CD4-positive, CD25-positive, alpha-beta regulatory T cell (primary cell): ENCODE data around the gene SELENOI. TPM values are rescaled to one million over a fixed set of nuclear protein-coding genes. Genes with fewer than 3 reads are reported as not detected.

ENCODE experiments used
- ATAC-seq, 2 donors: fragments of 150-1000 bp; cut with Tn5 transposase; one replicate each; pipeline ENCODE4 v1.10.0; 2021; ENCODE audit warnings: low read depth in 2 of 2, moderate number of reproducible peaks in 2 of 2, moderate library complexity in 1 of 2
- DNase-seq, 3 donors: peaks; one replicate each; pipeline versions ENCODE4 v3.0.0 to v3.0.0-alpha.2; 2012 to 2022; ENCODE audit warnings: mixed read lengths in 1 of 3
- H3K27ac ChIP-seq: one replicate; pipeline ENCODE4 v1.7.0; 2013; ENCODE audit warnings: mild to moderate bottlenecking, low read length; ENCODE audit not compliant: insufficient read depth, poor library complexity, severe bottlenecking
- H3K27me3 ChIP-seq: one replicate; pipeline ENCODE4 v1.7.0; 2013; ENCODE audit warnings: low read length; ENCODE audit not compliant: control insufficient read depth, insufficient read depth
- H3K36me3 ChIP-seq: one replicate; pipeline ENCODE4 v1.7.0; 2013; ENCODE audit warnings: mild to moderate bottlenecking, low read length, moderate library complexity; ENCODE audit not compliant: control insufficient read depth, insufficient read depth
- H3K4me1 ChIP-seq: 2 replicates; pipeline ENCODE4 v1.7.0; 2013; ENCODE audit warnings: mild to moderate bottlenecking, low read length; ENCODE audit not compliant: insufficient read depth, control insufficient read depth, poor library complexity, severe bottlenecking
- H3K4me3 ChIP-seq: one replicate; pipeline ENCODE4 v1.7.0; 2013; ENCODE audit warnings: low read depth, mild to moderate bottlenecking, low read length, moderate library complexity
- H3K9me3 ChIP-seq, 2 experiments: 1 replicate in 1 of 2; 2 replicates in 1 of 2; pipeline ENCODE4 v1.7.0; 2013; ENCODE audit warnings: low read length in 2 of 2, mild to moderate bottlenecking in 1 of 2, moderate library complexity in 1 of 2; ENCODE audit not compliant: control insufficient read depth in 2 of 2
- H3K27ac Mint-ChIP-seq, 3 donors: one replicate each; pipeline ENCODE4 v1.8.0; 2020 to 2022; ENCODE audit warnings: mild to moderate bottlenecking in 3 of 3, mixed read lengths in 3 of 3, moderate library complexity in 2 of 3
- H3K27me3 Mint-ChIP-seq: one replicate; pipeline ENCODE4 v1.8.0; 2022; ENCODE audit warnings: mild to moderate bottlenecking, mixed read lengths
- H3K36me3 Mint-ChIP-seq: one replicate; pipeline ENCODE4 v1.8.0; 2020; ENCODE audit warnings: mixed read lengths
- H3K4me1 Mint-ChIP-seq, 4 donors: one replicate each; pipeline ENCODE4 v1.8.0; 2020 to 2022; ENCODE audit warnings: mixed read lengths in 4 of 4, mild to moderate bottlenecking in 1 of 4
- H3K4me3 Mint-ChIP-seq, 4 donors: one replicate each; pipeline ENCODE4 v1.8.0; 2020 to 2022; ENCODE audit warnings: mild to moderate bottlenecking in 4 of 4, mixed read lengths in 4 of 4, moderate library complexity in 3 of 4
- H3K9me3 Mint-ChIP-seq, 7 donors: one replicate each; pipeline ENCODE4 v1.8.0; 2020 to 2022; ENCODE audit warnings: mixed read lengths in 7 of 7, mild to moderate bottlenecking in 3 of 7, moderate library complexity in 2 of 7
- polyA plus RNA-seq, 4 donors: library from polyadenylated mRNA; unstranded; fragments of 300-500 nt; fragmentation: Illumina TruSeq; gene quantifications; one replicate each; pipeline ENCODE4 v1.2.3, GENCODE V29; 2021
- total RNA-seq: library from RNA; stranded (reverse); gene quantifications from one replicate; pipeline ENCODE4 v1.2.3, GENCODE V29; 2022

SELENOI gene, protein sequence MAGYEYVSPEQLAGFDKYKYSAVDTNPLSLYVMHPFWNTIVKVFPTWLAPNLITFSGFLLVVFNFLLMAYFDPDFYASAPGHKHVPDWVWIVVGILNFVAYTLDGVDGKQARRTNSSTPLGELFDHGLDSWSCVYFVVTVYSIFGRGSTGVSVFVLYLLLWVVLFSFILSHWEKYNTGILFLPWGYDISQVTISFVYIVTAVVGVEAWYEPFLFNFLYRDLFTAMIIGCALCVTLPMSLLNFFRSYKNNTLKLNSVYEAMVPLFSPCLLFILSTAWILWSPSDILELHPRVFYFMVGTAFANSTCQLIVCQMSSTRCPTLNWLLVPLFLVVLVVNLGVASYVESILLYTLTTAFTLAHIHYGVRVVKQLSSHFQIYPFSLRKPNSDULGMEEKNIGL
- total RNA-seq, result 42.8 TPM
- 1 to 10 TPM; 6.0 to 7.1 (median 6.3) TPM for polyA plus RNA-seq

DNA sequence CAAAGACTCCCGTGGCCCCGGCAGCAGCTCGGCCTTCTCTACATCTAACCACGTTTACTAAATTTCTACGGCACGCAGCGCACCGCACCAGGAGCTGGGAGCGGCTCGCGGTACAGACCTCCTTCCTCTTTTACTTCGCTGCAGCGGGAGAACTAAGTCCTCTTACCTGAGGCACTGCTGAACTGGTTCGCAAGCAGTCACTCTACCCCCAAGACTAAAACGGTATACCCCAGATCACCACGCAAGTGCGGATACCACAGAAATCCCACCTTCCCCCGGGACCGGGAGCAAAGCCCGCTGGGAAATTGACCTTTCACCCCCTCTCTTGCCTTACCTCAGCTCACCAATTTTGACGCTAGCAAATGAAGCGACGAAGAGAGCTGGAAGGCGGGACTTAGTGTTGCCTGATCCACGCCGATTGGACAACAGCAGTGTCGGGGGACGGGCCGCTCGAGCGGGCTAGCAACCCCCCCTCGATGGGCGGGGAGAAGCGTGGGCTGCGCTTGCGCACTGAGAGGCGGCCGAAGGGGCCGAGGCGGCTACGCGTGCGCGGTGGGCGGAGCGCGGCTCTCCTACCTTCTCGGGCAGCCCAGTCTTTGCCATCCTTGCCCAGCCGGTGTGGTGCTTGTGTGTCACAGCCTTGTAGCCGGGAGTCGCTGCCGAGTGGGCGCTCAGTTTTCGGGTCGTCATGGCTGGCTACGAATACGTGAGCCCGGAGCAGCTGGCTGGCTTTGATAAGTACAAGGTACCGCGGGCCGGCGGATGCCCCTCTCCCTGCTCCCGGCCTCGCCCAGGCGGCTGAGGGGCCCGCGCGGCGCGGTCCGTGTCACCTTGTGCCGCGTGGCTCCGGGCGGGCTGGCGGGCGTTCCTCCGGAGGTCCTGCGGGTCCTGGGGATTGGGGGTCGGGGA, at the start of gene SELENOI:
Gene SELENOI, plus strand, starts transcription at position 599 of the 909 bp plus-strand sequence. Its CDS starts 90 bp downstream, at position 689.
- Histone ChIP-seq H3K4me3 (peak within 1 kb of the TSS; percentile 97), H3K9me3 (no peaks in the 10 kb centered on the region), H3K27ac (peak within 1 kb of the TSS; percentile 99), H3K4me1 (peaks cover 33% of the 10 kb centered on the region), H3K36me3 (no peaks in the 10 kb centered on the region), H3K27me3 (no peaks in the 10 kb centered on the region)
- DNase-seq, result peak; percentile 99 to 100 (median 99)
- peak; percentile 96 to 97 for ATAC-seq
- Mint-ChIP-seq H3K9me3 (no peaks in the 10 kb centered on the region), H3K4me3 (peak within 1 kb of the TSS; percentile 95 to 100 (median 98)), H3K36me3 (no peaks in the 10 kb centered on the region), H3K27me3 (no peaks in the 10 kb centered on the region), H3K4me1 (peaks cover 25 to 57% (median 35%) of the 10 kb centered on the region in 4 donors), H3K27ac (peak within 1 kb of the TSS; percentile 99 to 100 (median 99))

- no peaks in the 10 kb centered on the region for H3K4me1 Mint-ChIP-seq
- no peak overlapping the region for H3K27ac Mint-ChIP-seq
- H3K4me3 ChIP-seq, result no peak overlapping the region
- ATAC-seq (no peak), DNase-seq (no peak)
- no peaks in the 10 kb centered on the region for H3K36me3 Mint-ChIP-seq
- H3K4me3 Mint-ChIP-seq, result peak overlapping the region in 1 of 4 donors; percentile 42
- H3K27me3 ChIP-seq, result no peaks in the 10 kb centered on the region
- H3K4me1 ChIP-seq, result peaks cover 16% of the 10 kb centered on the region
- H3K27ac ChIP-seq, result no peak overlapping the region
- H3K36me3 ChIP-seq, result no peaks in the 10 kb centered on the region
- H3K9me3 Mint-ChIP-seq, result peaks cover 0 to 3% (median 0%) of the 10 kb centered on the region in 7 donors
- H3K27me3 Mint-ChIP-seq, result peaks cover 9% of the 10 kb centered on the region
- peaks cover 0 to 4% of the 10 kb centered on the region in 2 experiments for H3K9me3 ChIP-seq
Observed at GRCh38 chr2:26297061-26297460, 48.9 kb upstream of the SELENOI start.

GRCh38 chr2:26298286-26298637, 47.7 kb upstream of the SELENOI start:
- Histone ChIP-seq H3K4me3 (no peak overlapping the region), H3K27ac (no peak overlapping the region), H3K4me1 (peaks cover 16% of the 10 kb centered on the region), H3K9me3 (peaks cover 0 to 4% of the 10 kb centered on the region in 2 experiments), H3K27me3 (no peaks in the 10 kb centered on the region), H3K36me3 (no peaks in the 10 kb centered on the region)
- ATAC-seq (no peak), DNase-seq (no peak)
- Mint-ChIP-seq H3K4me1 (no peaks in the 10 kb centered on the region), H3K27me3 (peaks cover 15% of the 10 kb centered on the region), H3K27ac (no peak overlapping the region), H3K4me3 (no peak overlapping the region), H3K9me3 (peaks cover 0 to 3% (median 0%) of the 10 kb centered on the region in 7 donors), H3K36me3 (no peaks in the 10 kb centered on the region)

DNA sequence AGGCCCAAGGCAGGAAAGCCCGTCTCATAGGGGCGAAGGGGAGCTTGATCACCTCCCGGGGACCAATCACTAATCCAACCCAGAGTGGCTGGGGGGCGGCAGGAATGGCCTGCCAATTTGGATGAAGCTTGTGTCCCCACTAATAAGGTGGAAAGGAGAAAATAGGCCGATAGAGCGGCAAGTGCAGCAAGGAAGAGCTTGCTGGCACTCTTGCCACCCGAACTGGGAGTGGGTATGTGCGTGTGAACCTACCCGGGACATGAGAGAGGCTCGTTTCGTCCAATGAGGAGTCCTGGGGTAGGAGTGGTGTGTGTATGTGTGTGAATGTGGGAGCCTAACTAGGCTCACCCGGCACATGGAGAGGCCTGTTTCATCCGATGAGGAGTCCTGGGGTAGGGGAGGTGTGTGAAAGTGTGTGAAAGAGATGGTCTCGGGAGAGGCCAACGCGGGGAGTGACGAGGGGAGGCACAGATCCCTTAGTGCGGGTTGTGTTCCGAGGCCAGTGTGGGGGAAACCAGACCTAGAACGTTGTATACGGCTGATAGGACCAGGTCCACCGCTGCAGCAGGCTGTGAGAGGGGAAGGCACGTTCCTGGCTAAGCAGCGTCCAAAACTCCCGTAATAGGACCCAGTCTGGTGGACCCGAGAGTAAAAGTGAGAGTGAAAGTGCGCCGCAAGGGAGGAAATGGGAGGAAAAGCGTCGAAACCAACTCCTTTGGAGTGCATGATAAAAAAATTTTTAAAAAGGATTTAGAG, 47.1 kb upstream of the SELENOI start:
- Histone ChIP-seq H3K36me3 (no peaks in the 10 kb centered on the region), H3K4me1 (peaks cover 16% of the 10 kb centered on the region), H3K4me3 (peak overlapping the region; percentile 87), H3K27ac (peak overlapping the region; percentile 55), H3K9me3 (peaks cover 0 to 4% of the 10 kb centered on the region in 2 experiments), H3K27me3 (no peaks in the 10 kb centered on the region)
- no peak overlapping the region for H3K4me3 Mint-ChIP-seq
- no peaks in the 10 kb centered on the region for H3K4me1 Mint-ChIP-seq
- DNase-seq (peak in 2 of 3 donors; percentile 19 to 32), ATAC-seq (peak; percentile 45 to 53)
- peaks cover 0 to 3% (median 0%) of the 10 kb centered on the region in 7 donors for H3K9me3 Mint-ChIP-seq
- peaks cover 18% of the 10 kb centered on the region for H3K27me3 Mint-ChIP-seq
- H3K36me3 Mint-ChIP-seq, result peaks cover 3% of the 10 kb centered on the region
- H3K27ac Mint-ChIP-seq, result no peak overlapping the region

- Histone ChIP-seq H3K27me3 (no peaks in the 10 kb centered on the region), H3K27ac (peak overlapping the region; percentile 55), H3K9me3 (peaks cover 0 to 4% of the 10 kb centered on the region in 2 experiments), H3K36me3 (no peaks in the 10 kb centered on the region), H3K4me1 (peaks cover 16% of the 10 kb centered on the region), H3K4me3 (peak overlapping the region; percentile 87)
- no peak overlapping the region for H3K4me3 Mint-ChIP-seq
- H3K27ac Mint-ChIP-seq, result no peak overlapping the region
- peak; percentile 36 to 38 for ATAC-seq
- no peaks in the 10 kb centered on the region for H3K4me1 Mint-ChIP-seq
- H3K36me3 Mint-ChIP-seq, result peaks cover 7% of the 10 kb centered on the region
- peaks cover 0 to 3% (median 0%) of the 10 kb centered on the region in 7 donors for H3K9me3 Mint-ChIP-seq
- DNase-seq, result peak in 2 of 3 donors; percentile 22 to 55
- peaks cover 20% of the 10 kb centered on the region for H3K27me3 Mint-ChIP-seq
Observed at GRCh38 chr2:26299471-26300101, 46.4 kb upstream of the SELENOI start.

DNA sequence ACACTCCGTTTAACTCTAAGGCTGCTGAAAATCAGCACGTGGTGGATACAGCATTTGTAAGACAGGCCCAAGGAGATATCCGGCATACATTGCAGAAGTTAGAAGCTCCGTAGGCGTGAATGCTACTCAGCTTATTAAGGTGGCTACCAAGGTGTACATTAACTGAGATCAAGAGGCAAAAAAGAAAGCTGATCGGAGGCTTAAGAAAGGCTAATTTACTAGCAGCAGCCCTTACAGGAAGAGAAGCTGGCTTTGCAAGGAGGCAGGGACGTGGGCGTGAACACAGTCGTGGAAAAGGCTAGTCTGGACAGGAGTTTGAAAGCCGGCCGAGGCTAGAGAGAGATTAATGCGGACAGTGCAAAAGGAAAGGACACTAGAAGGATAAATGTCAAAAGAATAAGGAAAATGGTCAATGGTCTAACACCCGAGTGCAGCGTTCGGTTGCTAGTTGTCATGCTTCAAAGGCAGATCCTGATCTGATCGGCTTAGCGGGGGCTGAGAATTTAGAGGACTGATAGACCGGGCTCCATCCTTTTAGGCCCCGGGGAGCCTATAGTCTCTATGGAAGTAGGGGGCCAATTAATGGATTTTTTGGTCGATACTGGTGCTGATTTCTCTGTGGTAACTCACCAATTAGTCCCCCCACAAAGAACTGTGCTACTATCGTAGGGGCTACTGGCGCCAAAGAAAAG, 45.6 kb upstream of the SELENOI start:
- Histone ChIP-seq H3K9me3 (peaks cover 0 to 2% of the 10 kb centered on the region in 2 experiments), H3K4me1 (peaks cover 16% of the 10 kb centered on the region), H3K36me3 (no peaks in the 10 kb centered on the region), H3K27me3 (no peaks in the 10 kb centered on the region), H3K4me3 (peak overlapping the region; percentile 87), H3K27ac (peak overlapping the region; percentile 55)
- Mint-ChIP-seq H3K9me3 (no peaks in the 10 kb centered on the region), H3K36me3 (peaks cover 7% of the 10 kb centered on the region), H3K27ac (no peak overlapping the region), H3K27me3 (peaks cover 16% of the 10 kb centered on the region), H3K4me3 (no peak overlapping the region), H3K4me1 (no peaks in the 10 kb centered on the region)
- DNase-seq (peak in 1 of 3 donors; percentile 46), ATAC-seq (peak; percentile 56 to 65)
